Esophagus muscularis mucosa (tissue), 3 donors: ENCODE results near the gene GFPT2.

Experiments
- POLR2A ChIP-seq: fragments of 450-650 bp; IDR thresholded peaks from one replicate; pipeline ENCODE4 v1.6.1; 2017; ENCODE audit warnings: antibody characterized with exemption, moderate library complexity, mild to moderate bottlenecking, low read depth
- POLR2AphosphoS5 ChIP-seq, 2 donors: sonication (generic); formaldehyde crosslinking; IDR thresholded peaks; one replicate each; pipeline ENCODE4 v1.6.1; 2017; ENCODE audit warnings: antibody characterized with exemption in 2 of 2
- TF ChIP-seq, protein P1 (sequence below), 3 experiments: fragments of 200-600 bp in 2 of 3; fragments of 450-650 bp in 1 of 3; sonication (generic) in 2 of 3; IDR thresholded peaks; one replicate each; pipeline ENCODE4 v1.5.1; 2017 to 2019; ENCODE audit warnings: antibody characterized with exemption in 3 of 3, mild to moderate bottlenecking in 2 of 3, moderate library complexity in 1 of 3

DNA sequence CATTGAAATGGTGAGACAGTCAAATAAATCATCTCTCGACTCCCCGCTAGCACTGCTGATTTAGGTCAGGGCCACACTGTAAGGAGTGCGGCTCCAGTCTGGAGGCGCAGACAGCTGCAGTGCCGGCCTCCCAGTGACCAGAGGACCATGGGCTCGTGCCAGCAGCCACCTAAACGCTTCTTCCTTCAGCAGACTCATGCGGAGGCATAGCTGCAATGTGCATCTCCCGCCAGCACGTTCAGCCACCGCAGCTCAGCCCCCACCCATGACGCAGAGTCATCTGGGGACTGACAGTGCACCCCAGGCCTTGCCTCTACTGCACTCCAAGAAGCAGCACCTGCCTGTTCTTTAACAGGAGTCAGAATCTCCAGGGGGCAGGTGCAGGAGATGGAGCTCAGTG, 47.7 kb downstream of the GFPT2 start:
- TF ChIP-seq, protein P1, sequence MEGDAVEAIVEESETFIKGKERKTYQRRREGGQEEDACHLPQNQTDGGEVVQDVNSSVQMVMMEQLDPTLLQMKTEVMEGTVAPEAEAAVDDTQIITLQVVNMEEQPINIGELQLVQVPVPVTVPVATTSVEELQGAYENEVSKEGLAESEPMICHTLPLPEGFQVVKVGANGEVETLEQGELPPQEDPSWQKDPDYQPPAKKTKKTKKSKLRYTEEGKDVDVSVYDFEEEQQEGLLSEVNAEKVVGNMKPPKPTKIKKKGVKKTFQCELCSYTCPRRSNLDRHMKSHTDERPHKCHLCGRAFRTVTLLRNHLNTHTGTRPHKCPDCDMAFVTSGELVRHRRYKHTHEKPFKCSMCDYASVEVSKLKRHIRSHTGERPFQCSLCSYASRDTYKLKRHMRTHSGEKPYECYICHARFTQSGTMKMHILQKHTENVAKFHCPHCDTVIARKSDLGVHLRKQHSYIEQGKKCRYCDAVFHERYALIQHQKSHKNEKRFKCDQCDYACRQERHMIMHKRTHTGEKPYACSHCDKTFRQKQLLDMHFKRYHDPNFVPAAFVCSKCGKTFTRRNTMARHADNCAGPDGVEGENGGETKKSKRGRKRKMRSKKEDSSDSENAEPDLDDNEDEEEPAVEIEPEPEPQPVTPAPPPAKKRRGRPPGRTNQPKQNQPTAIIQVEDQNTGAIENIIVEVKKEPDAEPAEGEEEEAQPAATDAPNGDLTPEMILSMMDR (IDR thresholded peaks at IDR 0.05) = no peak
- TF ChIP-seq POLR2A (no peak), POLR2AphosphoS5 (IDR thresholded peaks at IDR 0.05) (no peak)
